GM19023 (cell line): ENCODE results near the gene PRKACA.
A peak's percentile ranks its signal among the peaks of the same experiment; 100 is the strongest.

Experiments
- ATAC-seq: cut with Tn5 transposase; IDR thresholded peaks from one replicate; pipeline ENCODE4 v1.9.1; 2021; ENCODE audit warnings: mild to moderate bottlenecking, moderate library complexity; ENCODE audit not compliant: unreplicated experiment

The PRKACA gene

DNA sequence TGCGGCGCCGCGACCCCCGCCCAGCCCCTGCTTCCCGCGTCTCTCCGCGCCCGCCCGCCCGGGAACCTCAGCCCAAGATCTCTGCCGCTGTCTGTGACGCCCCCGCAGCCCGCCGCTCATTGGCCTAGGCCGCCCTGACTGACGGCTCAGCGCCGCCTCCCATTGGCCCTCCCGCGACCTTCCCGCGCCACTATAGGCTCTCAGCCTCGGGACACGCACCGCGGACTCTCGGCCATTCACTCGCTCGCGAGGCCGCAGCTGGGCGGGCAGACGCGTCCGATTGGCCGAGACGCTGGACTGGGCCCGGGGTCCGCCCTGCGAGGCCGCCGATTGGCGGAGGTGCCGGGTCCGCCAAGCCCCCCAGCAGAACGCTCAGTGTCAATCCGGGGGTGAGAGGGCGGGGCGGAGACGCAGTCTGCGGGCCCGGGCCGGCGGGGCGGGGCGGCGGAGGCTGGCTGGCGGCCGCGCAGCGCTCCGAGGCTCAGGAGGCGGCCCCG lies at the start of gene PRKACA:
PRKACA (minus strand) TSS at position 95 of the 497 bp plus-strand sequence. CDS start 215 bp downstream, outside the sequence.
- peak; percentile 93 for ATAC-seq

DNA sequence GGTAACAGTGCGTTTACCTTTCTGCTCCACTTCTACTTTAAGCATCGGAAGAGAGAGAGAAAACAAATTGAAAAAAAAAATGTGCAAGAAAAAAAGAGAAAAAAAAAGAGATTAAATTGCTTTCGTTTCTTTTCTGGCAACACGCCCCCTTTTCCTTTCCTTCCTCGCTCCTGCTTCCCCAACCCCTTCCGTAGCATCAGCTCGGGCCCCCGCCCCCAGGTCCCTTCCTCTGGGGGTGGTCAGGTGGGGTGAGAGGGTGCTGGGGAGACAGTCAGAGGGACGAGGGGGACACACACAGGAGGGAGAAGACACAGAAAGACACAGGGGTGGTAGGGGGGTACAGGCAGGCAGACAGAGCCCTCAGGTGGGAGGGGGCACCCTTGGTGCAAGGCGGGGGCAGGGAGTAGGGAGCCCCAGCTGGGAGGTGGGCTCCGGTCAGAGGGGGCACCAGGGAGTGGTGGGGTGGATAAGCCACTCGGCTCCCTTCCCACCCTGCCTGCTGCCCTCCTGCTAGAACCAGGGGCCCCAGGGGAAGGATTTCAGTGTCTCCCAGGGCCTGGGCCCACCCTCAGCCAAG lies 49.5 kb upstream of the PRKACA start:
- no peak for ATAC-seq

DNA sequence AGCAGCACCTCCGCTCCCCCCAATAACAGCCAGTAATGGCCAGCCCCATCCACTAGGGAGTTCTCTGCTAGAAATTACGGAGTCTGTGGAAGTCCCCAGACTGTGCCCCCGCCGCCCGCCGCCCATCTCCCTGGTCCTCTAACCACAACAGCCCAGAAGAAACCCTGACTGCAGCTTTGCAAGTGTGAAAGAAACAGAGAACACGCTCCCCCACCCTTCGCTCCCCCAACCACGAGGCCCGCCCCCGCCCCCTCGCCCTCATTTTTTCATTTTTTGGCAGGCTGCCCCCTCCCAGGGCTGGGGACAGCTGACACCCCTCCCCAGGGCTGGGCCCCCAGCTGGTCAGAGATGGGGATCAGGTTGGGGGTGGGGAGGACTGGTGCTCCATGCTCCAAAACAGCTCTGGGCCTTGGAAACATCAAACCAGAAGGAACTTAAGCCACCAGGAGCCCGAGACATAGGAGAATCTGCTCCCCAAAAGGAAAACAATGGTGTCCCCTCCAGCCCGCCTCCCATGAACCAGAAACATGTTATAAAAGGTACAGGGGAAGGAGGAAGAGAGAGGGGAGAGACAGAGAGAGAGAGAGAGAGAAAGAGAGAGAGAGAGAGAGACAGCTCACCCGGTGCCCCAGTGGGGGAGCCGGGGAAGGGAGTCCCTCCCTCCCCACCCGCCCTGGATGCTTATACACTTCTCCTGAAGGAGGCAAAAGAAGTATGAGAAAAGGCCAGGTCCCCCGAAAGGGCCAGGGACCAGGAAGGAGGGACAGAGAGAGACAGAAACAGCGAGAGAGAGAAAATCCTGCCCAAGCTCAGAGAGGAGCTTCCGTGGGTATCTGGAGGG lies 48.6 kb upstream of the PRKACA start:
- ATAC-seq: no peak

DNA sequence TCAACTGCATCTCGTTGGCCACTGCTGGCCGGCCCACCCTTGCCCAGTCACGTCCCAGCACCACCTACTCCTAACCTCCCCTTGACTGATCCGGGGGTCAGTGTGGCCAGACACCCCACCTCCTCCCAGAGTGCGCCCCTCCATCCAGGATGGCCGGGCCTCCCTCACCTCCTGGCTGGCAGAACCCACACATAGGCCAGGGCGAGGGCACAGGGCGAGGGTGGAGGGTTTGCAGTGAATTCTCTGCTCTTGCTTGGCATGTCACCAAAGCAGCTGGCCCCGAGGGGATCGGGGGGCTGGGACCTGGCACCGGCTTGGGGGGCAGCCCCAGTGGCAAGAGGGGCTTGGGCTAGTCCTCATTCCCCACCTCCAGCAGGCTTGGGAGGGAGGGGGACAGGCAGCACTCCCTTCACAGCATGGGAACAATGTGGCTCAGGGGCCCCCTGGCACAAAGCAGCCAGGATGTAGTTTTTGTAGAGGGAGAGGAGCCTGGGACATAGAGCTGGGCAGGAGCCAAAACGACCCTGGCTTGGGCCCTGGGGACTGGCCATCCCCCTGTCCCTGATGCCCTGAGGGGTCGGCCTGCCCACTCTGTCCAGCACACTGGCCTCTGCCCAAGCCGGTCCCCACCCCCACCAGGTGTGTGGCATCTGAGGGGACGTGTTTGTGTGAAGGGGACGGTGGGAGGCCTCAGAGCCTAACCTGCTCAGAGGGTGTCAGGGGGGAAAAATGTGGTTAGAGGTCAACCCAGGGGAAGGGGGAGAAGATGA lies 47.3 kb upstream of the PRKACA start:
- no peak for ATAC-seq

DNA sequence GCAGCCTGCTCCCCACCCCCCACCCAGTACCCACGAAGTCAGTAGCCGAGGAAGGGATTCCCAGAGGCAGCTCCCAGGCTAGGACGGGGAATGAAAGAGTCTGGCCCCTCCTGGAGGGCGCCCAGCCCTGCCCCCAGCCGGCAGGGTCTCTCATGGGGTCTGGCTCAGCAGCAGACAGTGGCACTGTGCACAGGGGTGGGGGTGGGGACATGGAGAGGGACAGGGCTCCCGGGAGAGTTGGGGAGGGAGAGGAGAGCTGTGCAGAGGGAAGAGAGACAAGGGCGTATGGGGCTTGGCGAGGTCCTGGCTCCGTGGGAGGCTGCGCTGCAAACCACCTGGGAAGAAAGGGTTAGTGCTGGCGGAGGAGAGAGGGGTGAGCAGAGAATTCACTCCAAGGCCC lies 46.5 kb upstream of the PRKACA start:
- no peak for ATAC-seq

DNA sequence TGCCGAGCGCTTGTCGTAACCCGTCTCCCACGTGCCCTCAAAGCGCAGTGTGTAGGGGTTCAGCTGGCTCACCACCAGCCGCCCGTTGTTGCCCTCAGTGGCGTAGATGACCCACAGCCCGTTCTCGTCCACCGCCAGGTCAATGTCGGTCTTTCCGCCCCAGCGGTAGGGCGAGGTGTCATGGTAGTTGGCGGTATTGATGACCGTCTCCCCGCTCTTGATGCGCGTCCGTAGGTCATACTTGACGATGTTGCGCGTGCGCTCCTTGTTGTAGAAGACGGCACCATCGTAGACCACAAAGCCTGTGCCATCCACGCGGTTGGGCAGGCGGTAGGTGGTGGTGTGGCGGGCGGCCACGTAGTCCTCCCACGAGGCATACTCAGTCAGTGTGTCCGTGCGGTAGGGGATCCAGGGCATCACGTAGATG lies 45.3 kb upstream of the PRKACA start:
- ATAC-seq: no peak

DNA sequence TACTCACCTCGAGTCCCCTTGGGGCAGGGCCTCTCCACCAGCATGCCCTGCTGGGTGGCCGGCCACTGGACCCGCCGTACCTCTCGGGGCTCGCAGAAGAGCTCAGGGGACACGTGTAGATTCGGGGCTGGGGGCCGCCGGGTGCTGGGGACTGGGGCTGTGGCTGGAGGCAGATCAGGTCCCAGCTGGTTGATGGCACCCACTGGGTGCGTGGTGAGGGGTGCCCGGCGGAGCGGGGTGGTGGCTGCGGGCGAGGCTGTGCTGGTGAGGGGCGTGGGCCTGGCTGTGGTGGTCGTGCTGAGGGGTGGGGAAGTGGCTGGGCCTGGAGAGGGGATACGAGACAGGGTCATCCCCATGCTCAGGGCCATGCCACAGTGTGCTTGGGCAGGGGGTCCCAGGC lies 43.7 kb upstream of the PRKACA start:
- no peak for ATAC-seq

DNA sequence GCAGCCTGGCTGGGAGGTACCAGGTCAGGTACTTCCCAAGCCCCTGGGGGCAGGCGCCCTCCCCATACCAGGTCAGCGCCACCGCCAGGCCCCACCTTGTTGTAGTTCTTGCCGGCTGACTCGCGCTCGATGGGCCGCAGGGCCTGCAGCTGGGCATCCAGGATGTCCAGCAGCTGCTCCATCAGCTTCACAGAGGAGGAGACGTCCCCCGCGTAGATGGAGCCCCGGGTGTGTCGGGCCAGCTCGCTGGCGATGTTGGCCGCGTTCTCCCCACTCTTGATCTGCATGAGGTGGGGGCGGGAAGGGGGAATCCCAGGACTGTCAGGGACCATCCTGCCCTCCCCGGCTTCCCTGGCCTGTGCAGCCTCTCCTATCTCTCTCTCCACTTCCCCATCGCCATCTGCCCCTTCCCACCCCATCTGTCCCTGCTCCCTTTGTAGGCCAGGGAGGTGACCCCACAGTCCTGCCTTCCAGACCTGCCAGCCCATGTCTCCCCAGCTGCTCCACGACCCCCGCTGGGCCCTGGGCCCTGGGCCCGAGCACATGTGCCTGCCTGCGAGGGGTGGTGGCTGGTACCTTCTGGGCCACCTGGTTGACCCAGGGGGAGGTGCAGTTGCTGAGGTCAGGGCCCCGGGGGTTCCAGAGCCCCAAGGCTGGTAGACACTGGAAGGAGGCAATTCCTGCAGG lies 42.6 kb upstream of the PRKACA start:
- ATAC-seq: no peak

DNA sequence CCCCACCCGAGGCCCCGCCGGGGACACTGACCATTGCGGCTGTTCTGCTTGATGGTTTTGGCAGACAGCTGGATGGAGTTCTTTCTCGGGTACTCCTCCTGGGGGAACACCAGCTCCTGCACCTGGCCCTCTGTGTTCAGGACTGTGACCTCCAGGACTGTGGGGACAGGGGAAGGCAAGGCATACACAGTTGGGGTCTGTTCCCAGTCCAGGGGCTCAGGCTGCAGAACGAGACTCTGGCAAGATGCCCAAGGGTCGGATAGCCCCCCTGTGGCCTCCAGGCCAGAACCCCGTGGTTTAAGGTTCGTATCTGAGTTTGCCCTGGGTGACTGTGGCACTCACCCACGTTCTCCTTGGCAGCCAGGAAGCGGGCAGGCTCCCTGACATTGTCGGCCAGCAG lies 41.5 kb upstream of the PRKACA start:
- no peak for ATAC-seq

DNA sequence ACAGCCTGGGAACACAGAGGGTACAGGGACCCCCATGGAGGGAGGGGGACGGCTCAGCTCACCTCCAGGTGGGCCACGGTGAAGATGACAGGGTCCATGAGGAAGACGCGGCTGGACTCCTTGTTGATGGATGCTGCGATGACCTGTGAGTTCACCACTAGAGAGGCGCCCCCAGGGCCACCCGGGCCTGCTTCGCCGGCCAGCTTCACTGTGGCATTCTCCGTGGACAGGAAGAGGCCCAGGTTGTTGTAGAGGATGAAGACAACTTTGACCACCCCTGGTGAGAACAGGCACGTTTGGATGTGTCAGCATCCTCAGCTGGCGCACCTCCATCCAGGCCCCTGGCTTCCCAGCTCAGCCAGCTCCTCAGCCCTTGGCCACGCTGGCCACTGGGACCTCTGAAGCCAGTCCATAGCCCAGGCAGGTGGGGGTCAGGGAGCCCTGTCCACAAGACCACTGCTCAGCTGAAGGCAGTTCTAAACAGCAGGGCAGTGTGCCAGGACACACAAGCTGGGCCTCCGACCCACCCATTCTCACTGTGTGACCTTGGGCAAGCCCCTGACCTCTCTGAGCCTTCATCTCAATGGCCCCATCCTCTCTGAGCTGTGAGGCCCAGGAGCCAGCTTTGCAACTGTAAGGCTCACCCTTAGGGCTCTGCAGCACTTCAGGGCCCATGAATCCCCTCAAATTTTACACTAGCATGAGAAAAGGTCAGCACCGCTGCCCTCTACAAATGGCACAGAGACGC lies 40.9 kb upstream of the PRKACA start:
- ATAC-seq: no peak

DNA sequence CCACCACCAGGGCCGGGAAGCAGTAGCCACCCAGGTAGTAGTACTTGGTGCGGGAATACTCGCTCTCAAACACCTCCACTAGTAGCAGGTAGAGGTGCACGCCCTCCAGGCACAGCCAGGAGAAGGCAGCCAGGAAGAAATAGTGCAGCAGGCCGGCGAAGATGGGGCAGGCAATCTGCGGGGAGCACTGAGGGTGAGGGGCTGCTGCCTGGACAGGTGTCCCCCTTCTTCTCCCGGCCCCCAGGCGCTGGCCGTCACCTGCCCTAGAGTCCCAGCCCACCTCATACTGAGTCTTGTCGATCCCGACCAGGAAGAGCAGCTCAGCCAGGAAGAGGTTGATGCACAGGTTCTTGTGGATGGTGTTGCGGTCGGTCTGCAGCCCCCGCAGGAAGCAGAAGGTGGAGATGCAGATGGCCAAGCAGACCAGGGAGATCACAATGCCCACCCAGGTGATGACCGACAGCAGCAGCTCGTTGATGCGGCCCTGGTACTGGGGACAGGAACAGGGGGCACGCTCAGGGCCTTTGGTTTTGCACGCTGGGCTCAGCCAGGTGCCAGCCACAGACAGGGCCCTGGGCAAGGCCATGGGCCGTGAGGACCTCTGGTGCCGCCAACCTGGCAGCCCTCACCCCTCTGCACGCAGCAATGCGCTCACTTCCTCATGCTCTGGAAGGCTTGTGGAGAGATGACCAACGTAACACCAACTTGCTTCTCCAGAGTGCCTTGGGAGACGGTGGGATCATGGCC lies 39.6 kb upstream of the PRKACA start:
- ATAC-seq: no peak

DNA sequence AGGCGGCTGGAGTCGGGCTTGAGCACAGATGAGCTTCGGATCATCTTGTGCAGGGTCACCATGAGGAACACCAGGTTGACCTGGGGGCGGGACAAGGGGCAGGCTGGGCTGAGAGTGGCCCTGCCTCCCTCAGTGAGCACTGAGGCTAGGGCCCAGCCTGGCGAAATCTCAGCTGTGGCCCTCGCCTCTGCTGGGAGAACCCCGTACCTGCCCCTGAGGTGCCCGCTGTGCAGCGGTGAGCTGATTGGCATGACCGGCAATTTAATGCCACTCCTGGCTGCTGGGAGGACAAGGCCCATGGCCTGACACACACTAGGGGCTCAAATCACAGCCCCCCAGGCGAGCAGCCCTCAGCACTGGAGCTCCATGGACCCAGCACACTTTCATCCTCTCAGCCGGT lies 38.6 kb upstream of the PRKACA start:
- ATAC-seq: no peak

DNA sequence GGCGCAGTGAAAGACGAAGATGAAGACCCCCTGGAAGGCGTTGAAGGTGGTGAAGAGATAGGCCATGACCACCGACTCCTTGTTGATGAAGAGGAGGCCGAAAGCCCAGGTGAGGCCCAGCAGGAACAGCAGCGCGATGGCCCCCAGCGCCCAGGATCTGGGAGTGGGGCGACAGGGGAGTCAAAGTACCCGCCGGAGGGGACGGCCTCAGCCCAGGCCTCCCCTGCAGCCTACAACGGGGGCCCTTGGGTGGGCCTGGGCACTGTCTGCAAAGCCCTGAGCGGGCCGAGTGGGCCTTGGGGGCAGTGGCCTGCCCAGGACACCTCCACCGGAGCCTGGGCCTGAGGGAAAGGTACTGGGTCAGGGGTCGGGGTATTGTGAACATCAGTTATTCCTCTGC lies 37.8 kb upstream of the PRKACA start:
- no peak for ATAC-seq

DNA sequence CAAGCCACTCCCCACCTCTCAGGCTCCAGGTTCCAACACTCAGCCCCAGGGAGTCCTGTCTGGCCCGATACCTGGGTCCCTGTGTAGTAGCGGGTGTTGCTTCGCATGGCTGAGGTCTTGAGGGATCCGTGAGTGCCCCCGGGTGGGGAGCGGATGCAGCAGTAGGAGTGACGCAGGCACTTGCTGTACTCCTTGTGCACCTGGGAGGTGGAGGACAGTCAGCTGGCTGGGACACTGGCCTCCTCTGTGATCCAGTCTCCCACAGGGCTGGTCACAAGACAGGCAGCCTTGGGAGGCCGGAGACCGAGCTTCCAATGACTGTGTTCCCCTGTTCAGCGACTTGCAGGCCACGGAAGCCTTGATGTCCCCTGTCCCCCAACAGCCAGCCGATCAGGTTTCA lies 35.2 kb upstream of the PRKACA start:
- no peak for ATAC-seq

DNA sequence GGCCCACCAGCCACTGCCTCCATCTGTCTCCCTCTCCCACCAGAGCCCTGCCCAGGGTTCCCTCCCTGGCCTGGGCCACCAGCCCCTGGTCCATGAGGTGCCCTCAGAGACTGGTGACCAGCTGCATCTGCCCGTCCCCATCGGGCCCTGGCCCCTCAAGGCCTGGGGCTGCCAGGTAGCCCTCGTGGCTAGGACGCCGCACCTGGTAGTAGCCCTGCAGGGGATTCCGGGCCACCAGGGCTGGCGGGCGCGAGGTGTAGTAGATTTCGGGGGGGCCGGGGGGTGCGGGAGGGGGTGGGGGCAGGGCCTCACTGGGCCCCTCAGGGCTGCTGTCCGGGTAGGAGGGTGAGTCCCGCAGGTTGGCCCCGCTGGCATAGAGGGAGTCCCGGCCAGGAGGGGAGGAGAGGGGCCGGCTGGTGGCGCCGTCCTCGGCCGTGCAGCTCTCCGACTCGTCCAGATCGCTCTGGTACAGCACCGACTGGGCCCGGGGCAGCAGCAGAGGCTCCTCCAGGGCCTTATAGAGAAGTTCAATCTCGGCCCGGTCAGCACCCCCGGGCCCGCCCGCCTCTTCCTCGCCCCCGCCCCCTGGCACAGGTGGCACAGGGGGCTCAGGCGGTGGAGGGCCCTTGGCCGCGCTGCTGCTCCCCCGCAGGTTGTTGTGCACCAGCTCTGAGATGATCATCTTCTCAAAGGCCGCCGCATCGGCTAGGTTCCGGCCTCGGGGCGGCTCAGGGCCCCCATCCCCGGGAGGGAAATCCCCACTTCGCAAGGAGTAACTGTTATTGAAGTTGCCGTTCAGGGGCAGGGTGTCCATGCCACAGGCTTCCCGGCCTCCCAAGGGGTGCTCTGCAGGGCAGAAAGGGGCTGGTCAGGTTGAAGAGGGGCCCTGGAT lies 33.5 kb upstream of the PRKACA start:
- no peak for ATAC-seq

DNA sequence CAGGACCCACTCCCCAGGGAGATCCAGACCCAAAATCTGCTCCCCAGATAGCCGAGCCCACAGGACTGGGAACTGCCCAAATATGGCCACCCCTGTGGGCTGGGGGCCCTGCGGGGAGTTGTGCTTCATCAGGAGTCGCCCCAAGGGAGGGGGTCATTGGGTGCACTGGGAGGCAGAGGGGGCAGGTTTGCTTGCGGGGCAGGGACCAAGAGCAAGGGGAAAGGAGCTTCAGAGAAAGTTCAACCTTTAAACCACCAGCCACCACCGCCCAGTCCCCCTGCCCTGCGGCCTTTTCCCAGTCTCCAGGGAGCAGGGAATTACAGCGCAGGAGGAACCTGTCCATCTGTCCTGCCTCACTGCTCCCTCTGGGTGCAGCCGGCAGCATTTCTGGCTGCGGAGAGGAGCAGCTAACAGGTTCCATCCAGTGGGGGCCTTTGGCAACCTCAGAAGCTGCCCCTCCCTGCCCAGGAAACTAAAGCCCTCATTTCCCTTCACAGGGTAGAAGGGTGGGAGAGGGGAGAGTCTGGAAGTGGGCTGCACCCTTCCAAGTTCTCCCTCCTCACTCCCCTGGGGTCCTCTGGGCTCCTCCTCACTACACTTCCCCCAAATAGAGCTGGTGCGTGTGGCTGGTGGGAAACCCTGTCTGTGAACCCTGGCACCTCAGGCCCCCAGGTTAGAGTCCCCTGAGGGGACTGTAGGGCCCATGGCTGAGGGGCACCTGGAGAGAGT lies 32.6 kb upstream of the PRKACA start:
- no peak for ATAC-seq

DNA sequence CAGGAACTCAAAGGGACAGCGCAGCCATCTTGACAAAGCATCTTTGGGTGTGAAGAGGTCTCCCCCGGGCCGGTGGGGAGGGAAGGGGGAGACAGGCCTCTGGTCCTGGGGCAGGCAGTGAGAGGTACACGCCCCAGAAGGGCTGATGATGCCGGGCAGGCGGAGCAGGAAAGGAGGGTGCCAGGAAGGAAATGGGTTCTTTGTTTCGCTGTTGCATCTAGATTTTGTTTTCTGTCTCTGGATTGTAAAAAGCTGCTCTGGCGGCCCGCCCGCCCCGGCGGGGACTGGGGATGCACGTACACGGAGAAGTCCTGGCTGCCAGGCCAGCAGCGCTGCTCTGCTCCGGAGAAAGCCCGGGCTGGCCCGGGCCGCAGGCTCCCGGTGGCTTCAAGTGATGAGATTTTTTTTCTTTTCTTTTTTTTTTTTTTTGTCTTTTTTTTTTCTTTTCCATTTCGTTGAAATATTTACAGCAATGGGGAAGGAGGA lies 32.0 kb upstream of the PRKACA start:
- ATAC-seq: no peak
